Activated CD8-positive, alpha-beta memory T cell treated with anti-CD3 and anti-CD28 coated beads for 48 hours (primary cell): Measurements from ENCODE around the gene C20orf144.
"Not testable (repeated sequence)": the region's sequence is repeated elsewhere in the genome, so short reads cannot be mapped to it uniquely, and the experiment has no call there.

Source experiments
- DNase-seq, 3 experiments: peaks; one replicate each; pipeline ENCODE4 v3.0.0-alpha.2; 2020; ENCODE audit warnings: low read depth in 2 of 3, low spot score in 2 of 3

The C20orf144 gene

DNA sequence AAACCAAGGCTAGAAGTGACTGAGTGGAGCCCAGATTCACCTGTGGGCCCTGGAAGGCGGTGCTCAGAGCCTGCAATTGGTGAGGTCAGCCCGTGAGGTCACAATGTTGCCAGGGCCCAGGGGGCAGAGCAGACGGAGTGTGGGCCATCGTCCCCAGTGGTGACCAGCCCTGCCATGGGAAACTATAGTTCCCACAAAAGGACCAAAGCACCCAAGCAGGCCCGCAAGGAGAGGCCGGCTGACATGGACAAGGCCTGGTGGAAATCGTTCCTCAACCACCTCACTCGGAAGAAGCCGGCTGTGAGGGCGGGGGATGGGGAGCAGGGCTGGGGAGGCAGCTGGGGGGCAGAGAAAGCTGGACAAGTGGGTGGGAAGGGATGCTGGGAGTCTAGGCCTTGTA is at the start of gene C20orf144:
Gene C20orf144 (plus strand): TSS at position 156 of the 400 bp plus-strand sequence. CDS start 19 bp downstream, at position 175.
- no peak for DNase-seq

DNA sequence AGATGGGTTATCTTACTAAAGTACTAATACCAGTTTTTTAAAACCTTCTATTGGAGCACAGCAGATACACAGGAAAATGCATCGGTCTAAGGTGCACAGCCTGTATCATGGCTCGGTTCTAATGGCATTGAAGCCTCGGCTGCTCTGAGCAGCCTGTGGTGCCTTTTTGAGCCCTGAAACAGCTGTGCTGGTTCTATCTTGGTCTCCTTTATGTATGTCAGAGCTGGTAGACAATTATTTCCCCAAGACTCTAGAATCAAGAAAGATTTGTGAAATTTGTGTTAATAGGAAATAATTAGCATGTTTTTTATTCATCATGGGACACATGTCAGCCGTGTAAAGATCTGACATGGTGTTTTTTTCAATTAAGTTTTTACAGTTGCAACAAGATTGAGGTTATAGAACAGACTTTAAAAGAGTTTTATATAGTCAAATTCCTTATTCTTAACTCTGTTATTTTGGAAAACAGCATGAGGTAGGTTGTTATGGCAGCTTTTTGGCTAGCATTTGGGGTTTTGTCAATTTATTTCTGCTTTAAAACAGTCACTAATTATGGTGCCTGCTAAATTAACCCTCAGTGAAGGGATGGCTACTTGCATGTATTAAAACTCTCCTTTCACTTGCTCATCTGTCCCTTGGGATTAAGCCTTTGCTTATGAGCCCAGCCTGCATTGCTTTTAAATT is 40.3 kb upstream of the C20orf144 start:
- no peak for DNase-seq

DNA sequence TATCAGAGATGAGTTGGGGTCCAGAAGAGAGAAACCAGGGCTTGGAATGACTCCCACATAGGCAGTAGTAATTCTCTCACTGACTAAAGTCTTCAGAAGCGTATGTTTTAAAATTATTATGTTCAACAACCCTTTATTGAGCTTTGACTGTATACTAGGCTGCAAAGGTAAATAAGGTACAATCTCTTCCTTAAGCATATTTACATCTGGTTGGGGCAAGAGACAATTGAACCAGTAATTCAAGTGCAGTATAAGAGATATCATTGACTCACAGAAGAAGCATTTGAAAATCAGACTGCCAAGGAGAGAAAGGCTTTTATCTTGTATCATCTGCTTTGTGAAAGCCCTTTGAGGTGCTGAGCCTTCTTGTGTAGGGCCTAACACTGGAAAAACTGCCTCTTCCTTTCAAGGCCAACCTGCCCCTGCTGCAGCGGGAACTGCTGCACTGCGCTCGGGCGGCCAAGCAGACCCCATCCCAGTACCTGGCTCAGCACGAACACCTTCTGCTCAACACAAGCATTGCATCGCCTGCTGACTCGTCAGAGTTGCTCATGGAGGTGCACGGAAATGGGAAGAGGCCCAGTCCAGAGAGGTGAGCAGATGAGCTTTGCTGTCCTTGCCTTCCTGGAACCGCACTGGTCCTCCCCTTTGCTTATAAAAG is 39.3 kb upstream of the C20orf144 start:
- no peak for DNase-seq

DNA sequence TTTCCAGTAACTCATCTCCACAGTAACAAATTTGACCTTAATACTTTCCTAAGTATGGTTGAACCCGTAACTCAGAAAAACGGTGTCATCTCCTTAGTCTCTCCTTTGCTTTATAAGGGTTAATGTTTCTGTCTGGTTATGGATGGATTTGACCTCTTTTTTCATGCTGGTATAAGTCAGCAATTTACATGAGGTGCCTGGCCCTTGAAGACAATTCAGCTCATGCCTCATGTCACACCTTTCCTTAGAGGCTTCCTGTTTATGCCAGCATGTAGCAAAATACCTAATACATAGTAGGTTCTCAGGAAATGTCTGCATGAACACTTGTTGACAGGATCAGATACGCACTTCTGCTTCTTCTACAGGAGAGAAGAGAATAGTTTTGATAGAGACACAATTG is 37.7 kb upstream of the C20orf144 start:
- DNase-seq: no peak

DNA sequence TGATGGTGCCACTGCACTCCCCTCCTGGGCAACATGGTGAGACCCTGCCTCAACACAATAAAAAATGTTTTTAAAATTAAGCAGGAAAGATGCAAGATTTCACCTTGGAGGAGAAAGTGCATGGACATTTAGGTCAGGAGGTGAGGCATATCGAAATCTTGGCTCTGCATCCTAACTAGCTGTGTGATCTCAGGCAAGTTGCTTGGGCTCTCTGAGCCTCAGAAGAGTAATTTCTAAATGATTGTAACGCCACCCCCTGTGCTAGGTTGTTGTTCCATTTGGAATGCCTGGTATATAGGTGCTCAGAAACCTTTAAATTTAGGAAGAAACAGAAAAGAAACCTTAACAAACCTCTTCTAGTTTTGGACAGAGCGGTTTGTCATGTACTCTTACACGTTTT is 35.9 kb upstream of the C20orf144 start:
- DNase-seq: no peak

DNA sequence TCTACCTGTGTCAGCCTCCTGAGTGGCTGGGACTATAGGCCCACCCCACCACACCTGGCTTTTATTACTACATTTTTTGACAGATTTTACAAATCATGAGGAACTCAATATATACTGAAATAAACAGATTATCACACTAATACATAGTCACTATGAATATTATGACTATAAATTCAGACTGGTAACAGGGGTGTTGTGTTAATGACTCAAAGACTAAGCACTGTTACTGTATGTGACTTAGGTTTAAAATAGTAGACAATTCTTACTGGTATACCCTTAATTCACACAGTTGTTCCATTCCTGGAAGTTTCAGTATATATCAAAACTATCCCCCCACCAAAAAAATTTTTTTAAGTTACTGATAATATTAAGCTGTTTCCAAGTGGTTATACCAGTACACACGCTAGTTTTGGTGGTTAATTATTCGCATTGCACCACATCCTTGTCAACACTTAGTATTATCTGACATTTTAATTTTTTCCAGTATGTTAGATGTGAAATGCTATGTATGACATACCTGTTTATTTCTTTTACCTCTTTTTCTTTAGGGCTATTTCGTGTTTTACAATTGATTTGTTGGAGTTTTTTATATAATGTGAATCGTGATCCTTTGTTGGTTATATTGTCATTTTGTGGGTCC is 34.4 kb upstream of the C20orf144 start:
- no peak for DNase-seq

DNA sequence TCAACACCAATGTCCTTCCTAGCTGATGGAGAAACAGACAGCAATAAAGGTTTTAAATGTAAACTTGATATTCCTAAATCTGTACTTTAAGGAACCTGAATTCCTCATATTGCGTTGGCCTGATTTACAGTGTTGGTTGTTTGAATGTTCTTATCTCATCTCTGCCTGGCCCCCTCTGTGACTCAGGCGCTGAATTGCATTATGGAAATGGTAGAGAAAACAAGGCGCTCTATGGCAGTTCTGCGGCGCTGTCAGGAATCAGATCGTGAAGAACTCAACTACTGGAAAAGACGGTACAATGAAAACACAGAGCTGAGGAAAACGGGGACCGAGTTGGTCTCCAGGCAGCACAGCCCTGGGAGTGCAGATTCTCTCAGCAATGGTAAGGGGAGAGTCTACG is 32.6 kb upstream of the C20orf144 start:
- DNase-seq: no peak

DNA sequence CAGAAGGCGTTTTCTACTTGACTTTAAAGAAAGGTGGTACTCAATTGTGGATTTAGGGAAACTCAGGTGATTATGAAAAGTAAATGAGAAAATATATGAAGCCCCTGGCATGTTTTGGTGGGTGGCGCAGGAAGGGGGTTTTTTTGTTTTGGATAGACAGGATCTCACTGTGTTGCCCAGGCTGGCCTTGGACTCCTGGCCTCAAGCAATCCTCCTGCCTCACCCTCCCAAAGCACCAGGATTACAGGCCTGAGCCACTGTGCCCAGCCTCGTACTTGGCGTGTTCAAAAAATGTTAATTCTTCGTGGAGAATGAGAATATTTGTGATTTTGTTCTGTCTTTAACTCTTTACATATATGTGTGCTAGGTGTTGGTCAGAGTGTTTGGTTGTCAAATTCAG is 32.1 kb upstream of the C20orf144 start:
- no peak for DNase-seq

DNA sequence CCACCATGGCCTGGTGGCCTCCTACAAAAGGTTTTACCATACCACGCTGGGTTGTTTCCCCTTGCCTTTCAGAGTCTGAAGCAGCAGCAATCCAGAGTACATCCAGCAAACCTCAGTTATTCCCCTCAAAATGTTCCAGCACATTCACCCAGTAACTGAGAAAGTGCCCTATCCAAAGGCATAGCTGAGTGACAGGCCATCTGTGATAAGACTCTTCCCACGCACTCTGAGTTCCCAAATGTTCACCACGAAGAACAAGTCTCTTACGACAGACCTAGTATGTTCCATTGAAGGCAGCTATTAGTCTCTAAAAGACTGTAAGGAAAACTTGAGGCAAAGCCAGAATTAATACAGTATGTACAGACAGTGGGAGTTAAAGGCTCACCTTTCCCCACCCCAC is 31.6 kb upstream of the C20orf144 start:
- no peak for DNase-seq

DNA sequence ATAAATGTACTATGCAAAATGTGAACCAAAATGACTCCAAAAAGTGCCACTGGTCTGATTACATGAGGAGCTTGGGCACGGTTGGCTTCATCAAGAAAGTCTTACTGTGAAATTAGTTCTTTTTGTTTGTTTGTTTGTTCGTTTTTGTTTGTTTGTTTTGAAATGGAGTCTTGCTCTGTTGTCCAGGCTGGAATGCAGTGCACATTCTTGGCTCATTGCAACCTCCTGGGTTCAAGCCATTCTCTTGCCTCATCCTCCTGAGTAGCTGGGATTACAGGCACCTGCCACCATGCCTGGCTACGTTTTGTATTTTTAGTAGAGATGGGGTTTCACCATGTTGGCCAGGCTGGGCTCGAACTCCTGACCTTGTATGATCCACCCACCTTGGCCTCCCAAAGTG is 30.2 kb upstream of the C20orf144 start:
- DNase-seq: not testable (repeated sequence)

DNA sequence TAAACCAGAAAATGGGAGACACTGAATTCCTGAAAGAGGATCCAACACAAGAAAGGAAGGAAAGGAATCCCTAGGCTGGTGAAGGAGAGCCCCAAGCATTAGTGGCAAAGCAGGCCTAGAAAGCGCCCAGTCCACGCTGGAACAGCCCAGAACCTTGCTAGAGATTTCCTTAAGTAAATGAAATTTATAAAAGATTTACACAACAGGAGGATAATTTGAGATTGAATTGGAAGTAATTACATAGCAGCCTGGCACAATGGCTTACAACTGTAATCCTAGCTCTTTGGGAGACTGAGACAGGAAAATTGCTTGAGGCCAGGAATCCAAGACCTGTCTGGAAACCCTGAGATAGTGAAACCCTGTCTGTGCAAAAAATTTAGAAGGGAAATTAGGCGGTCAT is 26.8 kb upstream of the C20orf144 start:
- DNase-seq: no peak

DNA sequence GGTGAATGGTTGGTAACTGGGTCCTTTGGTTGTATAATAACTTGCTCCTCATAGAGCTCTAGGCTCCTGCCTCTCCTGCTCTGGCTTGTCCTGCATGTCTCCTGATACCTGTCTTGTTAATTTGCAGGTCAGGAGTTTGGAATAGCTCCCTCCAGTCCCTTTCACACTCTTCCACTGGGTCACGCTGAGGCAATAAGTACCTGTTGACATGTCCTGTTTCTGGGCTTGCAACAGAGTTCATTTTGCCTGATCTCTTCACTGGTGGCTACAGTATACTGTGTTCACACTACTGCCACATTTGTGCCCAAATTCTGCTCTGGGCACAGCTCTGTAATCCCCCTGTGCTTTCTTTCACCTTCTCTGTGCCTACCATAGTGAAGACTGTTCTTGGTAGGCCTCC is 25.4 kb upstream of the C20orf144 start:
- no peak for DNase-seq

DNA sequence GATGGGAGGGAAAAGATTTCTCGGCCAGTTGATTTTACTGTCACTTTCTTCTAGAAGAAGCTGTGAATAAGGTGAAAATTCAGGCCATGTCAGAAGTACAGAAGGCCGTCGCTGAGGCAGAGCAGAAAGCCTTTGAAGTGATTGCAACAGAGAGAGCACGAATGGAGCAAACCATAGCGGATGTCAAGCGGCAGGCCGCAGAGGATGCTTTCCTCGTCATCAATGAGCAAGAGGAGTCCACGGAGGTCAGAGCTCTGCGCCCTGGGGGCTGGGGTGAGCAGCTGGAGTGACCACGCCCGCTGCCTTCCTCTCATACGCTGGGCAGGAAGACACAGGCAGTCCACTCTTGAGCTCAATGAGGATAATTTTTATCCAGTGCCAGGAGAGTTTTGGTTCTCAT is 21.8 kb upstream of the C20orf144 start:
- no peak for DNase-seq

DNA sequence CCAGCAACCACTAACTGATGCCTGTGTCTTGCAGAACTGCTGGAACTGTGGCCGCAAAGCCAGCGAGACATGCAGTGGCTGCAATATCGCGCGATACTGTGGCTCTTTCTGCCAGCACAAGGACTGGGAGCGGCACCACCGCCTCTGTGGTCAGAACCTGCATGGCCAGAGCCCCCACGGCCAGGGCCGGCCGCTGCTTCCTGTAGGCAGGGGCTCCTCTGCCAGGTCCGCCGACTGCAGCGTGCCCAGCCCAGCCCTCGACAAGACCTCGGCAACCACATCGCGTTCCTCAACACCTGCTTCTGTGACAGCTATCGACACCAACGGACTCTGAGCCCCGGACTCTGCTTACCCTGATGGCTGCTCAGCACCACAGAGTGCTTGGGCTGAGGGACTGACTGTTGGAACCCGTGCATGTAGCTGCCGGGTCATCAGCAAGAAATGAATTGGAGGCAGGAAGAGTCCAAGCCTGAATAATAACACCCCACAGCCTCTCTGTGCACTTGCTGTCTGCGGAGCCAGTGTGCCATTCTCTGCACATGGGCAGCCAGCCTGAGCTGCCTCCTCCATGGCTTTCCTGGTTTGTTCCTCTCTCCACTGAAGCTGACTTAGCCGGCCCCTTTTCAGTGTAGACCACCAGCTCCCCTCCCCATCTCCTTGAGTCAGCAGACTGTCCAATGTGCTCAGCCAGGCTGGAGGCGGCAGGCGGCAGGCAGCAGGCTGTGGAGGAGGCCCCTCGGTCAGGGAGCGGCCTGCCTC is 17.6 kb upstream of the C20orf144 start:
- DNase-seq: no peak

DNA sequence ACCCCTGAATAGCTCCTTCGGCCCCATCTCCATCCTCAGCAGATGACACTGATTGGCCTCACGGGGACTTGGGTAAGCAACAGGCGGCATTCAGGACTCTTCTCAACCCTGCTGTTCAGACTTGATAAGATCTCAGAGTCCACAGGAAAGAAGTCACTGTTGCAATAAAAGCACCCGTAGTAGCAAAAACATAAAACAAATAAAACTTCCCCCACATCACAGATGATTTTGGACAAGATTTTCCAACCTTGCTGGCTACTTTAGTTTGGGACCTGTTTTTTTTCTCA is 17.1 kb upstream of the C20orf144 start:
- no peak for DNase-seq

DNA sequence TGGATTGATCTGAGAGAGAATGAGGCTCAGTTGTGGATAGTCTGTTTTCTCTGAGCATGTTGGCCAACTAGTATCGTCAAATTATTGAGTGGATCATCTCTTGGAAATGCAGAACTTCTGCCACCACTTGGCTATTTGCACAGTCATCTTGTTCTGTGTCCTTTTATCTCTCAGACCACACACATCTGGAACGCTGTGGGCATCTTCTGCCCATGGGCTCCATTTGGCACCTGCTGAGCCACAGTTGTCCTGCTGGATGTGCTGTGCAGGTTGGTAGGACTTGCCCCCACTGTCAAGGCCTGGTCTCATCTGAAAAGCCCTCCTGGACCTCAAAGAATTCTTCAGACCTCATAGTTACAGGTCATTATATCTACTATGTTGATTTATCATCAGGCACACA is 16.7 kb upstream of the C20orf144 start:
- DNase-seq: no peak

DNA sequence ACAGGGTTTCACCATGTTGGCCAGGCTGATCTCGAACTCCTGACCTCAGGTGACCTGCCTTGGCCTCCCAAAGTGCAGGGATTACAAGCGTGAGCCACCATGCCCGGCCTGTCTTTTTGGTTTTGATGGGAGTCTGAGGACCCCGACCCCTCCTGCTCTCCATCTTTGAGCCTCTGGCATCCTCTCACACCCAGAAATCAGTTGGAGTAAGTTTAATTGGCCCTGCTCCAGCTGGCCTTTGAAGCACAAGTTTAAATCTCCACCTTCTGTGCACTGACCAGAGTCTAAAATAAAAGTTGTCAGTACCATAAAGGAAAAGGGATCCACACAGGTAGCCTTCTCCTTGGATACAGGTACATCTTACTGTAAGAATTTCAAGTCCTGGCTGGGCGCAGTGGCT is 15.9 kb upstream of the C20orf144 start:
- DNase-seq: no peak

DNA sequence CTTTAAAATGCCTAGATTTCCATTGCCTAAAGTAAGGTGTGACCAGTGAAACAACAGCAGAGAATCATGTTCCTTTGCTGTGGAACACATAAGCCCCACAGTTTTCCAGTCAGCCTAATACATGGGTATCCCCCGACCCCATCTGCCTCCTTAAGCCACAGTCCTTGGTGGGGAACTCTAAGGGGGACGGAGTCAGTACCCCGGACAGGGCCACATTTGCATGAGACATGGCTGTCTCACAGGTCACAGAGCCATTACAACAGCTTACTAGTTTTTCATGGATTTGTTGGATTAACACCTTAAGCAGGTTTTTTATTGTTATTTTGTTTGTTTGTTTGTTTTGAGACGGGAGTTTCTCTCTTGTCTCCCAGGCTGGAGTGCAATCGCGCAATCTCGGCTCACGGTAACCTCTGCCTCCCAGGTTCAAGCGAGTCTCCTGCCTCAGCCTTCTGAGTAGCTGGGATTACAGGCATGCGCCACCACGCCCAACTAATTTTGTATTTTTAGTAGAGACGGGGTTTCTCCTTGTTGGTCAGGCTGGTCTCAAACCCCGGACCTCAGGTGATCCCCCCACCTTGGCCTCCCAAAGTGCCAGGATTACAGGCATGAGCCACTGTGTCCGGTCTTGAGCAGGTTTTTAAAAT is 15.0 kb upstream of the C20orf144 start:
- DNase-seq: not testable (repeated sequence)

DNA sequence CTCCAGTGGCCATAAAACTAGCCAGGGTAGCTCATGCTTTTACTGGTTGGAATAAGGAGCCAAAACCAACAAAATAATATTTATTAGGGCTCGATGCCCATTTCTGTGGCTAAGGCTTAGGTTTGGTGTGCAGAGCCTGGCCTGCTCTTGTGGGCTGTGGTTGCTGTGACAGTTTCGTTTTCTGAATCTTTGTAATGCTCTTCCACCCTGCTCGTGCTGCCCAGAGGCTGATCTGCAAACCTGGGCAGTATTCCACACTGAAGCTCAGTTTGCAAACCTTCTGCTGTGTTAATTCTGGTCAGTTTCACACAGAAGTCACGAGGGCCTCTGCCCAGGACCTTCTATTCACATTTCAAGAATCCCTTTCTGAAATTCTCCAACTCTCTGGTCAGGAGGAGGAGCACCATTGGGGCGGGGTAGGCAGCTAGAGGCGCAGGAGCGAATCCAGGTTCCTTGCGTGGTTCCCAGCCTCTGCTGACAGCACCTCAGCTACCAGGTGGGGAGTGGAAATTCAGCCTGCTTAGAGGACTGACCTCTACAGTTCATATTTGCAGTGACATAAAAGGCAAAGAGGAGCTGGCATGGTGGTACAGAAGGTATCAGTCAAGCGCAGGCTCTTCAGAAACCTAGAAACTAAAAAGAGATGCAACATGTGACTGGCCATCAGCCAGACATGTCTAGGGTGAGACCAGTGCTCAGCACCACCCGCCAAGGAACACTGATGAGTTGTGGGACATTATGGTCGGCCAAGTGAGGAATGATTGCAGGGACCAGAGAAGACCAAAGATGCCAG is 14.3 kb upstream of the C20orf144 start:
- no peak for DNase-seq

DNA sequence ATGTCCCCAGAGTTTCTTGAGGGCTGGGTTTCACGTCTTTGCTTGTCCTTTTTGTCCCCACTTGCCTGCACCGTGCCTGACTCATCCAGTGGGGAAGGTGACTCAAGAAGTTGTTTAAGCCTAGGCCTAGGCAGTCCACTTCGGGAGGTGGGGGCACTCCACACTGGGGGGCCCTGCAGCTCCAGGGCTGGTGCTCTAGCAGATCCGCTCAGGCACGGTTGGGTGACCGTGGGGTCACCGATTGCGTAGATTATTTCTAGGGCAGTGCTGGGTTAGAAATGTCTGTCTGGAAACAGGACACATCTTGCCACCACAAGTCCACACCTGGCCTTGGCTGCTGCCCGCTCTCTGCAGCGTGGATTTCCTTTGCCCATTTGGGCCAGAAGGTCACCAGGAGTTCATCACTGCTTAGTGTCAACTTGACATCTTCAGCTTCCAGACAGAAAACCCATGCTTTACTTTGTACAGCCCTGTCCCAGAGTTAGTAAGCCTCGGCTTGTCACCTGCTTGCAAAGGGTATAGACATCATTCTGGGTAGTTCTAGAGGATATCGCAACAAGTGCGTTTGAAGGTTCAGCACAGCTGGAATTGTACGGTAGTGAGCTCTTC is 13.6 kb upstream of the C20orf144 start:
- no peak for DNase-seq
